Stimulated activated CD4-positive, alpha-beta T cell treated with anti-CD3 and anti-CD28 coated beads, Interleukin-4, amount 100 ng/mL, for 48 hours (primary cell): ENCODE results near the gene ANKRD44.
A peak's percentile ranks its signal among the peaks of the same experiment; 100 is the strongest.
"Not testable (repeated sequence)": the region's sequence is repeated elsewhere in the genome, so short reads cannot be mapped to it uniquely, and the experiment has no call there.

Experiments
- DNase-seq, 2 donors: peaks; one replicate each; pipeline ENCODE4 v3.0.0-alpha.2; 2020; ENCODE audit warnings: low read depth in 2 of 2

The ANKRD44 gene

GRCh38 chr2:197259470-197259999, 51.0 kb downstream of the ANKRD44 start:
- no peak for DNase-seq

DNA sequence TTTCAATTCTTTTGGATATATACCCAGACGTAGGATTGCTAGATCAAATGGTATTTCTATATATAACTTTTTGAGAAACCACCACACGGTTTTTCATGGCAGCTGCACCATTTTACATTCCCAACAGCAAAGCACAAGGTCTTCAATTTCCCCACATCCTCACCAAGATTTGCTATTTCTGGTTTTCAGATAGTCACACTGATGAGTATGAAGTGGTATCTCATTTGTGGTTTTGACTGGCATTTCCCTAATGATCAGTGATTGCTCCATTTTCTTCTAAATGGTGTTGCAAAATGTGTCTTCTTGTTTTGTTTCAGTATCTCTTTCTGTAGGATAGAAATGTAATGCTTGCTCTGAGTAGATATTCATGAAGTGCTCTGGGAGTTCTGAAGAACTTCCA, 52.0 kb downstream of the ANKRD44 start:
- DNase-seq: no peak

- no peak for DNase-seq
These were observed 53.9 kb downstream of the ANKRD44 start for GRCh38 chr2:197256547-197257170.

DNA sequence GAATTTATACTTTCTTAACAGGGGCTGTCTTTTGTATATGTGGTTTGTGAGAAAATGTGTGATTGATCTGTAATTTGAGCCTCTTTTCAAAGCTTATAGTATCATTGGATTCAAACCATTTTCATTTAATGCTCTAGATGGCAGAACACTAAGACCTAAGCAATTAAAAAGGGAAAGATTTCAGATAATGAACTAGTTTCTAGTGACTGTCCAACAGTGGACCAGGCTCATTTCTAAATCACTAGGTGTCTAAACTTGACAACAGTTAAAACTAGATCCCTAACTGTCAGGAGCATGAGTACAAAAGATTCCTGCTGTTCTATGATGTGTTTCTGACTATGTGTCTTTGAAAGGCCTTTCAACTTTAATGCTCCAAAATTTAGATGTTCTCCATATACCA, 54.6 kb downstream of the ANKRD44 start:
- no peak for DNase-seq

DNA sequence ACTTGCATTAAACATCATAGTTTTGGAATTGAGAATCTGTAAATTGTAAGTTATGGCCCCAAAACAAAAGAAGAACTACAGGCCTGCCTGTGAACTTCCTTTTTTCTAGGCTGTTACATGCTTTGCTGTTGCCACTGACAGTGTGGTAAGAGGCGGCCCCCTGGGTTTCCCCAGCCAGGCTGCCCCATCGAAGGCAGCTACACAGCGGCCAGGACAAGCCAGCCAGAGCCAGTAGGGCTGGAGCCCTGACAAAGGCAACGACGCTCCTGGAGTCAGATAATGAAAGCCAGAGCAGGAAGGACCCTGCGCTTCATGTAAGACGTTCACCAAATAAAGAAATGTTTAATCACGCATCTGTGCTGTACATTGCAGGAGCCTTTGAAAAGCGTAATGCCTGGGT, 55.0 kb downstream of the ANKRD44 start:
- peak; percentile 42 to 63 for DNase-seq

GRCh38 chr2:197254776-197255530, 55.6 kb downstream of the ANKRD44 start:
- no peak for DNase-seq

DNA sequence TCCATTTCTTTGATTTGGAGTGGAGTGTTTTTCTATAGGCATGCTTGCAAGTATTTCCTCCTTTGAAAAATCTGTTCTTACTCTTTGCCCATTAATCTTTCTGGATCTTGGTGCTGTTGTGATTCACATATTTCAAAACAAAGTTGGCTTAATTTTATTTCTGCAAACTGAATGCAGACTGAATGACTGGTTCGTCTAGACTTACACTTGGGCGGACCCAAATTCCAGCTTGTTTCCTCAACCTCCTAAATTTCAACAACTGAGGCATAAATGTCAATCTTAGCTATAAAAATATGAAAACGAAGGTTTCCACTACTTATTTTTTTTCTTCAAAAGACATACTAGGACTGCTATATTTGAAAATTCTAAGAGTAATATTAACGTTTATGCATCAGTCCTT, 59.0 kb downstream of the ANKRD44 start:
- no peak for DNase-seq

DNA sequence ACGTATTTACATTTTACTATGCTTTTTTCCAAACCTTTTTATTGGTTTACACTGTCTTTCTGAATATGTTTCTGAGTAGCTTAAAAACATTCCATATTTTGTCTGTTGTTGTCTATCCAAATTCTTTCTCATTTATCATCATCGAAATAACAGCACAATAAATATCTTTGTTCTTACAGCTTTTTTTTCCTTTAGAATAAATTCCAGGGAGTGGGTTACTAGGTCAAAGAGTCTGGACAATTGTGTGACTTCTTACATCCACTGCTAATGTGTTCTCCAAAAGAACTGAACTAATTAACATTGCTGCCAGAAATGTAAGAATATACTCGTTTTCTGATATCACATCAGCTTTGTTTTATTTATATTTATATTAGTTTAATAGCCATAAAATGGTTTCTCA, 59.4 kb downstream of the ANKRD44 start:
- no peak for DNase-seq

DNA sequence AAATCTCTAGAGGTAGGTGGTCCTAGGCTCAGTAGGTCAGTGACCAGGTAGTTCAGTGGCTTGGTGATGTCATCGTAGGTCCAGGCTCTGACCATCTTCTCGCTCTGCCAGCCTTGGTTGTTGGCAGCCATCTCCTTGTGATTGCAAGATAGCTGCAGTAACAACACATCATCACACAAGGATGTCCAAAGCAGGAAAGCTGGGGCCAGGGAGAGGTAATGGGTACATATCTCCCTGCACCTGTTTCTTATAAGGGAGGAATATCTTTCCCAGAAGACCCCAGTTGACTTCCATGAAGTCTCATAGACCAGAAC, 60.5 kb downstream of the ANKRD44 start:
- DNase-seq: no peak

GRCh38 chr2:197249381-197250083, 61.0 kb downstream of the ANKRD44 start:
- DNase-seq: no peak

- DNase-seq: no peak
These were observed 62.0 kb downstream of the ANKRD44 start for GRCh38 chr2:197248623-197249022.

DNA sequence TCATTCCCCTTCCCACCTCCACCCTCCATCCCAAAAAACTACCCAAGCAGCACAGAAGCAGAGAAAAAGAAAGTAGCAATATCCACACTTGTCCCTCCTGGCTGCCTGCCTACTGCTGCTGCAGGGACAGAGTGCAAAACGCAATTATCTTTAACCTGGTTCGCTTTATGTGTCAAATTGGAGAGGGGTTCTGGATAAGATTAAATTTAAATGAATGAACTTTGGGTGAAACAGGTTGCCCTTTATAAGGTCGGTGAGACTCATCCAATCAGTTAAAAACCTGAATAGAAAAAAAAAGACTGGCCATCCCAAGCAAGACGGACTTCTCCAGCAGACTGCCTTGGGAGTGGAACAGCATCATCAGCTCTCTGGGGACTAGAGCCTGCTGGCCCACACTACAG, 62.6 kb downstream of the ANKRD44 start:
- DNase-seq: no peak

DNA sequence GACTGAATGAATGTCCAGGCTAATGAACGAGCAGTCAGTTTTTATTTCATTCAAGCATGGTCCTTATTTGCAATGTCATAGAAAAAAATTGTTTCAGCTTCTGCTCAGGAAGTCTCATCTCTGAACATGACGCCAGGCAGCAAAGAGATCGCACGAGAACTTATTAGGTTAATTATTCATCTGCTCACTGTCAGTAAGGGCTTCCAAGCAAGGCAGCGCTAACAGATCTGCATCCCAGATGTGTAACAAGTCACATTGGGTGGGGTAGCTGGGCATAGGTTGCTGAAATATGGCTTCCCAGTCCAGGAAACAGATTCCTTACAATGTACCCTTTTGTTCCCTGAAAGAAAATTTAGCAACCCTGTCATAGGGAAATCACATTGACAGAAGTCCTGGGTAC, 63.5 kb downstream of the ANKRD44 start:
- DNase-seq: no peak

GRCh38 chr2:197245829-197246804, 64.5 kb downstream of the ANKRD44 start:
- DNase-seq: no peak

DNA sequence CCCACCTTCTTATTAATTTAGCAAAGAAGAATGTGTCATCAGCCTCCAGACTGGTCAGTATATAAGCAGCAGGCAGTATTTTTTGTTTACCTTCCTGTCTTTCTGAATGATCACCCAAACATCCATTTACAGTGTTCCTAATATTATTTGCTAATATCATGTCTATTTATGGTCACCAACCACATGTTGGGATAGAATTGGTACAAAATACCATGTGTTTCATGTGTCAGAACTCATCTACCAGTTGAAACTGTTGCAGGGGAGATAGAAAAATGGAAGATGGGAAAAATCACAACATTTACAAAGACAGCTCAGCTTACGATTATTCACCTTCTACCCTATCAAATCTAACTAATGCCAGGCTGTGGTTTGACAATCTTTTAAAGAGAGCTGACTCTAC, 66.2 kb downstream of the ANKRD44 start:
- no peak for DNase-seq

- no peak for DNase-seq
These were observed 67.9 kb downstream of the ANKRD44 start for GRCh38 chr2:197242719-197243118.

DNA sequence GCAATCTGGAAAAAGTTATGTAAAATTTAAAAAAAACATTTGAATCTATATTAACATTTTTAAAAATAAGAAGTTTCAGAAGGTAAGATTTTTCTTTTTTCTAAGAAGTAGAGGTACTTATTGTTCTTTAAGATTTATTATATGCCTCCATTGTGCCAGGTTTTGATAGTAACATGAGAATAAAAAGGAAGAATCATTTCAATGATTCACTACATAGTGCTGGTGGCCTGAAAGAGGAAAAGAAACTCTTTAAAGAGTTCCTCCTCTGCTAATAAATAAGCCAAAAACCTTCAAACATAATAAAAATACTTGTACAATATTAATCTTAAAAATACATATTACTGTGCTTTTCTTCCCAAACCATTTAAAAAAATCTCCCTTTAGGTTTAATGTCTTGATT, 69.0 kb downstream of the ANKRD44 start:
- no peak for DNase-seq

- no peak for DNase-seq
These were observed 69.4 kb downstream of the ANKRD44 start for GRCh38 chr2:197241153-197241552.

GRCh38 chr2:197240421-197241041, 70.0 kb downstream of the ANKRD44 start:
- DNase-seq: no peak

GRCh38 chr2:197240018-197240417, 70.6 kb downstream of the ANKRD44 start:
- not testable (repeated sequence) for DNase-seq

DNA sequence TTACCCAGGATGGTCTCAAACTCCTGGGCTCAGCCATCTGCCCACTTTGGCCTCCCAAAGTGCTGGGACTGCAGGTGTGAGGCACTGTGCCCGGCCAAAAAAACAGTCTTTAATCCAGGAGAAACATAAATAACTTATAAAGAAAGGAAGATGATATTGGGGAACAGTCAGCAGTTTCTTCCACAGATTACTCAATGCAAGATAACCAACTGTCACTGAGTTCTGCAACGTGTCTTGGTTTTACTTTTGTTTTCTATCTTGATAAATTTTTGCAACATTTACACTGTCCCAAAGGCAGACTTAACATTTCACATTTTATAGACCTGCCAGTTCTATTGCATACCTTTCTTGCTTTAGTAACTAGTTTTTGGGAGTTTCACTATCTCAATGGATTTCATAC, 71.1 kb downstream of the ANKRD44 start:
- no peak for DNase-seq
